T-helper 2 cell treated with Interferon-gamma antibody and Interleukin-4, amounts not matched to agents 5 μg/mL and 100 μg/mL, for 36 hours (primary cell): Measurements from ENCODE around the gene DDI2.

Source experiments
- DNase-seq: peaks from one replicate; pipeline ENCODE4 v3.0.0; 2021; ENCODE audit warnings: low spot score
- H3K27ac Mint-ChIP-seq: one replicate; pipeline ENCODE4 v1.8.0; 2021; ENCODE audit warnings: mild to moderate bottlenecking, mixed read lengths
- H3K27me3 Mint-ChIP-seq: one replicate; pipeline ENCODE4 v1.8.0; 2021; ENCODE audit warnings: low read depth, mixed read lengths
- H3K36me3 Mint-ChIP-seq: one replicate; pipeline ENCODE4 v1.8.0; 2021; ENCODE audit warnings: low read depth, mixed read lengths
- H3K4me1 Mint-ChIP-seq: one replicate; pipeline ENCODE4 v1.8.0; 2021; ENCODE audit warnings: low read depth, mixed read lengths
- H3K4me3 Mint-ChIP-seq: one replicate; pipeline ENCODE4 v1.8.0; 2022; ENCODE audit warnings: mild to moderate bottlenecking, moderate library complexity, mixed read lengths
- H3K9me3 Mint-ChIP-seq: one replicate; pipeline ENCODE4 v1.8.0; 2021; ENCODE audit warnings: mixed read lengths

Gene DDI2

GRCh38 chr1:15620155-15620545 lies 2.9 kb downstream of the DDI2 start:
- Mint-ChIP-seq H3K27me3 (no peaks in the 10 kb centered on the region), H3K4me3 (peak overlapping the region; percentile 51), H3K27ac (peak overlapping the region; percentile 7), H3K9me3 (no peaks in the 10 kb centered on the region), H3K36me3 (peaks cover 11% of the 10 kb centered on the region), H3K4me1 (peaks cover 43% of the 10 kb centered on the region)
- DNase-seq, result no peak

DNA sequence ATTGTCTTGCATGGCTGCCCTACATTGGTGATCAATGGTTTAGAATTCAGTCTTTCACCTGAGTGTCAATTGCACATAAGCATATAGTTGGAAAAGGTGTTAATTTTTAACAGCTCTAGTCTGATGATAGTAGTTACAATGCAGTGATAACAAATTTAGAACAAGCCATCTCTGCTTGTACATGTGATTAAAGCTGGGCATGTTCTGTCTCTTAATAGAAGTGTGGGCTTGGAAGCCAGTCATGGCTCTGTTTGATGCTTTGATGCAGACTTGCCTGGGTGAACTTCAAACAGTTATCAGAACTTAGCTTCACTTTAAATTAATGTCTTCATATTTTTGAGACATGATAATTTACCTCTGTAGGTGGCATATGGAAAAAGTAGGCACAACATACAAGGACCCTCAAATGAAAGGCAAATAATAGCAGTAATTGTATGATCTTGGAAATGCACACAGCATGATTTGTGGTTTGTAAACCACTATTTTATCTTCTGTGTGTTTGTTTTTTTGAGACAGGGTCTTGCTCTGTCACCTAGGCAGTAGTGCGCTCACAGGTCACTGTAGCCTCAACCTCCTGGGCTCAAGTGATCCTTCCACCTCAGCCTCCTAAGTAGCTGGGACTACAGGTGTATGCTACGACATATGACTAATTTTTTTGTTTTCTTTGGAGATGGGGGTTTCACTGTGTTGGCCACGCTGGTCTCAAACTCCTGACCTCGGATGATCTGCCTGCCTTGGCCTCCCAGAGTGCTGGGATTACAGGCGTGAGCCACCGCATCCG lies 3.8 kb downstream of the DDI2 start:
- no peaks in the 10 kb centered on the region for H3K27me3 Mint-ChIP-seq
- no peak overlapping the region for H3K4me3 Mint-ChIP-seq
- H3K27ac Mint-ChIP-seq, result no peak overlapping the region
- peaks cover 45% of the 10 kb centered on the region for H3K4me1 Mint-ChIP-seq
- peaks cover 12% of the 10 kb centered on the region for H3K36me3 Mint-ChIP-seq
- DNase-seq, result no peak
- no peaks in the 10 kb centered on the region for H3K9me3 Mint-ChIP-seq

DNA sequence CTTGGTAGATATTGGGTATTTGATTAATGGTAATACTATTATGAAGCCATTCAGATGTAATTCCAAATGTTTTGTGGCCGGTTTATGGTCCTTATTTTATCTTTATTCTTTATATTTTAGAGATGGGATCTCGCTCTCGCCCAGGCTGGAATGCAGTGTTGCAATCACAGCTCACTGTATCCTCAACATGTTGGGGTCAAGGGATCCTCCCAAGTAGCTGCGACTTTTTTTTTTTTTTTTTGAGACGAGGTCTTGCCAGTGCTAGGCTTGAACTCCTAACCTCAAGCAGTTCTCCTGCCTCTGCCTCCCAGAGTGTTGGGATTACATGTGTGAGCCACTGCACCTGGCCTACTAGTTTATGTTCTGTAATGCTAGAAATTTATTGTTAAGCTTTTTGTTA lies 4.7 kb downstream of the DDI2 start:
- peaks cover 45% of the 10 kb centered on the region for H3K4me1 Mint-ChIP-seq
- H3K36me3 Mint-ChIP-seq, result peaks cover 16% of the 10 kb centered on the region
- no peak for DNase-seq
- no peak overlapping the region for H3K27ac Mint-ChIP-seq
- H3K9me3 Mint-ChIP-seq, result no peaks in the 10 kb centered on the region
- H3K27me3 Mint-ChIP-seq, result no peaks in the 10 kb centered on the region
- no peak overlapping the region for H3K4me3 Mint-ChIP-seq

DNA sequence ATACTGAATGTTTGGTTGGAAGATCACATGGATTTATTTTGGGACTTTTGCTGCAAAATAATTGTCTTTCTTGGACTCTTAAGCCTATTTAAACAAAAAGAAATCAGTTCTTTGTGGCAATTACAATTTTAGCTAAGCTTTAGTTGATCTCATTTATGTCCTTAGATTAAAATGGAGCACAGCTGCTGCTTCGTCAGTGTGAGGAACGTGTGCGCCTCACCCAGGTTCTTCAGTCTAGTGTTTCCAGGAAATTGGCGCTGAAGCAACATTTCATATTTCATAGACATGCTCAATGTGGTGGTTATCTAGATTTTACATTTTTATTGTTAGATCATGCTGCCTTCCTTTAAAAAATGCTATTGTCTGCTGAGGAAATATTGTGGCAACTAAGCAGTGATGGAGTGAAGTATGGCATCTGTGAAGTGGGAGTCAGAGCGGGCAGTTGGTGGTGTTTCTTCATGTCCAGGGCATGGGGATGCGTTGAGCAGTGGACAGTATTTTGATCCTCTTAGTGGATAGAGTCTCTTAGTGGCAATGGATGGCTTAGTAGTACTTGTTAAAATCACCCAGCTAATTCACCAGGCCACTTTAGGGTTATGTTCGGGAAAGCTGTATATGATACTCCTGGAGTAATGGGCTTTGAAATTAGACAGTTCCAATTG lies 5.6 kb downstream of the DDI2 start:
- Mint-ChIP-seq H3K4me1 (peaks cover 47% of the 10 kb centered on the region), H3K36me3 (peaks cover 19% of the 10 kb centered on the region), H3K4me3 (no peak overlapping the region), H3K27me3 (no peaks in the 10 kb centered on the region), H3K27ac (no peak overlapping the region), H3K9me3 (no peaks in the 10 kb centered on the region)
- DNase-seq, result no peak

DNA sequence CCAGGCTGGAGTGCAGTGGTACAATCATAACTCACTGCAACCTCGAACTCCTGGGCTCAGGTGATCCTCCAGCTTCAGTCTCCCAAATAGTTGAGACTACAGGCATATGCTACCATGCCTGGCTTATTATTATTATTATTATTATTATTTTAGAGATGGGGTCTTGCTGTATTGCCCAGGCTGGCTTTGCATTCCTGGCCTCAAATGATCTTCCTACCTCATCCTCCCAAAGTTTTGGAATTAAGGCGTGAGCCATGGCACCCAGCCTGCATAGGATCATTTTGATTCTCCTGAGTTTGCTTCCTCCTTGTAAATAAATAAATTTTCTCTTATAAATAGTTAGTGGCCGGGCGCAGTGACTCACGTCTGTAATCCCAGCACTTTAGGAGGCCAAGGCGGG lies 6.2 kb downstream of the DDI2 start:
- Mint-ChIP-seq H3K4me3 (no peak overlapping the region), H3K9me3 (no peaks in the 10 kb centered on the region), H3K4me1 (peaks cover 48% of the 10 kb centered on the region), H3K27ac (no peak overlapping the region), H3K36me3 (peaks cover 22% of the 10 kb centered on the region), H3K27me3 (no peaks in the 10 kb centered on the region)
- DNase-seq, result no peak

DNA sequence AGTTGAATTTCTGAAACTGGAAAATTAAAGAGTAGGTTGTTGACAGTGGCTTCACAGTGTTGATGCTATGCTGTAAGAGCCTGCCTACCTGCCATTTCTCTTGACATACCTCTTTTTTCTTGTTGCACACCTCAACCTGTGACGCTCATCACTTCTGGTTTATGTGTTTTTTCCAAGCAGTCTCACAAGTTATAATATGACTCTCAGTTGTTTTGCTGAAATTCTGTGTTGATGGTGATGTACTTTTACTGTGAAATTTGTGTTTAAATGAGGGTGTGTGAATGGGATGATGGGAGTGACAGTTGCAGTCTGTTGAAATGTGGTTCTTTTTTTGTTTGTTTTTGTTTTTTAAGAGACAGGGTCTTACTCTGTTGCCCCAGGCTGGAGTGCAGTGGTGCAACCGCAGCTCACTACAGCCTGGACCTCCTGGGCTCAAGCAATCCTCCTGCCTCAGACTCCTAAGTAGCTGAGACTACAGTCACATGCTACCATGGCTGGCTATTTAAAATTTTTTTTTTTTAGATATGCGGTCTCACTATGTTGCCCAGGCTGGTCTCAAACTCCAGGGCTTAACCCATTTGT lies 7.0 kb downstream of the DDI2 start:
- Mint-ChIP-seq H3K27me3 (no peaks in the 10 kb centered on the region), H3K36me3 (peaks cover 25% of the 10 kb centered on the region)

DNA sequence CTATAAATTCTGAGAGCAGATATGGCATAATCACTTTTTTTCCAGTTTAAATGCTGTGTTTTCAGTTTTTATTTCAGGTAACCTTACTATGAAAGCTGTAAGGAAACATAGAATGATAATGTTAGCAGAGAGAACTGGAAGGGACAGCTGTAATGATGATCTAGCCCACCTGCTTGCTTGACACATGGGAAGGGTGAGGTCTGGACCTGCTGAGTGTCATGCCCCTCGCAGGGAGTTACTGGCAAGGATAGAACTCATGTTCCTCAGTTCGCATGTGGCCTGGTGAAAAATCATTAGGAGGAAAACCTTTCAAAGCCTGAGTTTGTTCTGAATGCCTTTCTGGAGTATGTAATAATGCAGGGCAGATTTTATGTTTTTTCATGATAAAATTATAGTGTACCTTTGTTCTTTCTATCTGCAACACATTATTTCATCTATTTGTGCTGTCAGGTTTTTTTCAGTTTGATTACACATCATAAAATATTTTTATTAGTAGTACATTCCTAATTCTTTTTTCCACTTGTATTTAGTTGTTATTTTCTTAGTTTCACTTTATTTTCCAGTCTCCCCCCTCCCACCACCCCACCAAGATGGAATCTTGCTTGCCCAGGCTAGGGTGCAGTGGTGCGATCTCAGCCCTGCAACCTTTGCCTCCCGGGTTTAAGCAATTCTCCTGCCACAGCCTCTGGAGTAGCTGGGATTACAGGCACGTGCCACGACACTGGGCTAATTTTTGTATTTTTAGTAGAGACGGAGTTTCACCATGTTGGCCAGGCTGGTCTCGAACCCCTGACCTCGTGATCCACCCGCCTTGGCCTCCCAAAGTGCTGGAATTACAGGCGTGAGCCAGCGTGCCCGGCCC lies 8.0 kb downstream of the DDI2 start:
- Mint-ChIP-seq H3K27ac (no peak overlapping the region), H3K4me1 (peaks cover 39% of the 10 kb centered on the region)
- no peak for DNase-seq

More for the DNA sequence above, 7.0 kb downstream of the DDI2 start:
- no peaks in the 10 kb centered on the region for H3K9me3 Mint-ChIP-seq
- H3K27ac Mint-ChIP-seq, result no peak overlapping the region
- no peak for DNase-seq
- no peak overlapping the region for H3K4me3 Mint-ChIP-seq
- H3K4me1 Mint-ChIP-seq, result peaks cover 44% of the 10 kb centered on the region

DNA sequence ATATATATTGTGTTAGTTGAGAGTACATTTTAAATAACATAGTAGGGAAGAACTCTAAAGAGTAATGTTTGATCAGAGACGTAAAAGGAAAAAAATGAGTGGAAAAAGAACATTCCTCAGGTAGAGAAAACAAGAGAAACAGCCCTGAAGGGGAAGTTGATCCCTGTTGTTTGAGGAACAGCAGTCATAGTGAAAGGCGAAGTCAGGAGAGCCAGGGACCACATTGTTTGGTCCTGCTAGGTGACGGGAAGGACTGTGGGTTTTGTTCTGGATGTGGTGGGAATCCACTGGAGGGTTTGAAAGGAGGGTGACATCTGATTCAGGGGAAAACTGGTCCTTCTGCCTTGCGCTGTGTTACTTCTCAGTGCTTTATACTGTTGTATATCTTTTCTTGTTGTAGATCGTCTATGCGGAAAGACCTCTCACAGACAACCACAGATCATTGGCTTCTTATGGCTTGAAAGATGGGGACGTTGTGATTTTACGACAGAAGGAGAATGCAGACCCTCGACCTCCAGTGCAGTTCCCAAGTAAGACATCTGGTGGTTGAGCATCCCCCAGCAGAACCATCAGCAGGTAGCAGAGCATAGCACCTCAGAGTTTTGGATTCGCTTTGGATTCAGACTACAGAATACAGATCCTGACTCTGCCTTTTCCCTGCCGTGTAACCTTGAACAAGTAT lies 9.2 kb downstream of the DDI2 start:
- H3K27me3 Mint-ChIP-seq, result no peaks in the 10 kb centered on the region
- no peak overlapping the region for H3K27ac Mint-ChIP-seq
- H3K4me3 Mint-ChIP-seq, result no peak overlapping the region
- H3K4me1 Mint-ChIP-seq, result peaks cover 28% of the 10 kb centered on the region
- peaks cover 25% of the 10 kb centered on the region for H3K36me3 Mint-ChIP-seq
- no peaks in the 10 kb centered on the region for H3K9me3 Mint-ChIP-seq
- DNase-seq, result no peak

More for the DNA sequence above, 8.0 kb downstream of the DDI2 start:
- no peak overlapping the region for H3K4me3 Mint-ChIP-seq
- no peaks in the 10 kb centered on the region for H3K27me3 Mint-ChIP-seq
- H3K36me3 Mint-ChIP-seq, result peaks cover 28% of the 10 kb centered on the region
- H3K9me3 Mint-ChIP-seq, result no peaks in the 10 kb centered on the region

DNA sequence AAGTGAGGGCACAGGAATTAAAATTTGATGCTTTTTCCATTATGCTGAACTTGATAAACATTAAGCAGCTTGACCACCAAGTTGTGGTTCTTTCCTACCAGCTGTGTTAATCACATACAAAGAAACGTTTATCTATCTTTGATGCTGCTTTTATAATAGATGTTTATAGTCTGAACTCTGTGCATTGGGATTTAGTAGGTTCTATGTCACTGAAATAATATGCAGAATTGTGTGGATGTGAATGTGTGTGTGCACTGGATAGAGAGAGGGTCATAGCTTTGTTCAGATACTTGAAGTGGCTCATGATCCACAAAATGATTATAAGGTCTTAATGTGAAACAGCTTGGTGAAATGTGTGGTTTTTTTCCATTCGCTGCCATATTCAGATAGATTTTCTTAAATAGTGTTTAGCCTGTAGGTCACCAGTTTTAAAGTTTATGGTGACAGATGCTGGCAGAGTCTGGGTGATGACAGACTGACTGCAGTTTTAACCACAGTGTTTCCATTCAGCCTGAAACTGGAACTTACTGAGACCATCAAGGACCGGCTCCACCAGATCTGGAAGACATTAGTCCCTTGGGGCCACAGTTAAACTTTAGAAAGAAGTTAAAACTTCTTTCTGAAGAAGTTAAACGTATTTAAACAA lies 10.2 kb downstream of the DDI2 start:
- H3K36me3 Mint-ChIP-seq, result peaks cover 27% of the 10 kb centered on the region
- no peak overlapping the region for H3K27ac Mint-ChIP-seq
- DNase-seq, result no peak
- H3K4me1 Mint-ChIP-seq, result peaks cover 22% of the 10 kb centered on the region
- no peaks in the 10 kb centered on the region for H3K9me3 Mint-ChIP-seq
- H3K27me3 Mint-ChIP-seq, result no peaks in the 10 kb centered on the region
- no peak overlapping the region for H3K4me3 Mint-ChIP-seq

- H3K27me3 Mint-ChIP-seq, result no peaks in the 10 kb centered on the region
- H3K4me3 Mint-ChIP-seq, result no peak overlapping the region
- H3K27ac Mint-ChIP-seq, result no peak overlapping the region
- peaks cover 19% of the 10 kb centered on the region for H3K4me1 Mint-ChIP-seq
- DNase-seq, result no peak
- H3K9me3 Mint-ChIP-seq, result no peaks in the 10 kb centered on the region
- peaks cover 25% of the 10 kb centered on the region for H3K36me3 Mint-ChIP-seq
These were observed 10.7 kb downstream of the DDI2 start for GRCh38 chr1:15628003-15628402.

DNA sequence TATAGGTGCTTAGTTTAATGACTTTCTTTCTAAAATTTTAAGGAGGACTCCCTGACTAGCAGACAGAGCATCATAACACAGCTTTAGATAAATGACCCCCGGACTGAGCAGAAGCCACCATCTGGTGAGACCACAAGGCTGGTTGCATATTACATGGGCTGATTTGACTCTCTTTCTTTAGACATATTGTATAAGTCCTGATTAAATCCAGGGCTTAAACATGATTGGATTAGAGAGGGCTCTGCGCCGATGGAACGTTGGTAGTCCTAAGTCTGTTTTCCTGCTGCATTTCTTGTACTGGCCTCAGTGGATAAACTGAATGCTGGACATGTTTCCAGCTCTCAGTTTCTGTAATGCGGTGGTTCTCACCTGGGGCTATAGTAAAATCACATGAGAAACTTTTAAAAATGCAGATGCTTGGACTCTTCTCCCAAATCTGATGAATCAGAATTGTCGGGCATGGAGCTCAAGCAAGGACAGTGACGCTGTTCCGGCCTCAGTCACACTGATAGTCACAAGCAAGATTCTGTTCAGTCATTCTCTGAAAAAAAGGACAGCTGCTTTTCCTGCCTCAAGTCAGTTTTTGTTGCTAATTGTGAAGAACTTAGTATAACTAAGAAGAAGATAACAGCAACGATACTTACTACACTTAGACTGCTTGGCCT lies 16.6 kb downstream of the DDI2 start:
- H3K4me3 Mint-ChIP-seq, result no peak overlapping the region
- H3K27ac Mint-ChIP-seq, result no peak overlapping the region
- DNase-seq, result no peak
- no peaks in the 10 kb centered on the region for H3K9me3 Mint-ChIP-seq
- no peaks in the 10 kb centered on the region for H3K27me3 Mint-ChIP-seq
- peaks cover 45% of the 10 kb centered on the region for H3K36me3 Mint-ChIP-seq
- H3K4me1 Mint-ChIP-seq, result no peaks in the 10 kb centered on the region

DNA sequence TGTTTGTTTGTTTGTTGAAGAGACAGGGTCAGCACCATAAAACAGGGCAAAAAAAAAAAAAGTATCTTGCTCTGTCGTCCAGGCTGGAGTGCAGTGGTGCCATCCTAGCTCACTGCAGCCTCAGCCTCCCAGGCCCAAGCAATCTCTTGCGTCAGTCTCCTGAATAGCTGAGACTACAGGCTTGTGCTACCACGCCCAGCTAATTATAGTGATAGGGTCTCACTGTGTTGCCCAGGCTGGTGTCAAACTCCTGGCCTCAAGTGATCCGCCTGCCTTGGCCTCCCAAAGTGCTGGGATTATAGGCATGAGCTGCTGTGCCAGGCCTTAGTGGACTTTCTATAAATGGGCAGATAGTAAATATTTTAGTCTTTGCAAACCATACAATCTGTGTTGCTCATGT lies 19.2 kb downstream of the DDI2 start:
- H3K36me3 Mint-ChIP-seq, result peaks cover 47% of the 10 kb centered on the region
- no peaks in the 10 kb centered on the region for H3K9me3 Mint-ChIP-seq
- DNase-seq, result no peak

More for the DNA sequence above, 19.2 kb downstream of the DDI2 start:
- peaks cover 2% of the 10 kb centered on the region for H3K4me1 Mint-ChIP-seq
- H3K27me3 Mint-ChIP-seq, result no peaks in the 10 kb centered on the region
- no peak overlapping the region for H3K4me3 Mint-ChIP-seq
- no peak overlapping the region for H3K27ac Mint-ChIP-seq
